Activated B cell treated with CpG ODN at 0.5 μM for 24 hours (primary cell): ENCODE measurements around the gene SYT3. TPM values are rescaled to one million over a fixed set of nuclear protein-coding genes. Genes with fewer than 3 reads are reported as not detected.

Source experiments
- ATAC-seq: fragments of 200-7000 bp; cut with Tn5 transposase; one replicate; pipeline ENCODE4 v1.10.0; 2021; ENCODE audit warnings: low read depth, mild to moderate bottlenecking, moderate library complexity
- CTCF ChIA-PET: fragments of 350-600 bp; sonication (Branson Sonifier 250); formaldehyde crosslinking; loops from one replicate; lab custom pipeline; 2021; ENCODE audit warnings: antibody characterized with exemption; lab: Charles Lee
- POLR2A ChIA-PET: fragments of 350-600 bp; sonication (Branson Sonifier 250); formaldehyde crosslinking; loops from one replicate; lab custom pipeline; 2021; ENCODE audit warnings: antibody characterized with exemption; lab: Charles Lee
- DNase-seq: peaks from one replicate; pipeline ENCODE4 v3.0.0; 2022
- H3K27ac Mint-ChIP-seq: one replicate; pipeline ENCODE4 v1.8.0; 2020; ENCODE audit warnings: mixed read lengths
- H3K27me3 Mint-ChIP-seq: one replicate; pipeline ENCODE4 v1.8.0; 2021; ENCODE audit warnings: mixed read lengths
- H3K36me3 Mint-ChIP-seq: one replicate; pipeline ENCODE4 v1.8.0; 2021; ENCODE audit warnings: low read depth, mixed read lengths
- H3K4me1 Mint-ChIP-seq: one replicate; pipeline ENCODE4 v1.8.0; 2021; ENCODE audit warnings: mixed read lengths
- H3K4me3 Mint-ChIP-seq: one replicate; pipeline ENCODE4 v1.8.0; 2020; ENCODE audit warnings: mild to moderate bottlenecking, mixed read lengths
- H3K9me3 Mint-ChIP-seq: one replicate; pipeline ENCODE4 v1.8.0; 2020; ENCODE audit warnings: mixed read lengths
- CTCF ChIP-seq: fragments of 200-600 bp; IDR thresholded peaks from one replicate; pipeline ENCODE4 v1.8.0; 2022; ENCODE audit warnings: antibody characterized with exemption, mild to moderate bottlenecking
- intact Hi-C: fragments of 100-400 bp; cut with micrococcal nuclease; formaldehyde crosslinking; loops from one replicate; pipeline ENCODE4 v1.15.1; 2024
- total RNA-seq: library from RNA; stranded (reverse); gene quantifications from 2 replicates; pipeline ENCODE4 v1.2.3, GENCODE V29; 2022

Gene SYT3
- total RNA-seq, 1 donor from 2014 or later = 0.60 TPM

GRCh38 chr19:50669302-50670101, 29.8 kb upstream of the SYT3 start:
- Mint-ChIP-seq H3K4me1 (peaks cover 4% of the 10 kb centered on the region), H3K27ac (no peak overlapping the region), H3K9me3 (no peaks in the 10 kb centered on the region), H3K36me3 (no peaks in the 10 kb centered on the region), H3K4me3 (no peak overlapping the region), H3K27me3 (peaks cover 44% of the 10 kb centered on the region)
- peak; percentile 34 for DNase-seq
- ChIA-PET CTCF (interaction anchor here (0.6 to 1.8 kb wide), 5 partner anchors 12 to 270 kb away, joined by 3 to 6 read pairs (median 3); no protein-coding TSS in a partner anchor), POLR2A (interaction anchor here (0.7 kb wide), 1 partner anchor 123 kb away, joined by 3 read pairs; no protein-coding TSS in a partner anchor)
- intact Hi-C loops = loop anchor here (1.0 kb wide), 2 partner anchors 114 to 253 kb away; no protein-coding TSS in a partner anchor
- peak; percentile 31 for ATAC-seq
- peak; percentile 73 for TF ChIP-seq CTCF

GRCh38 chr19:50668879-50669278, 29.2 kb upstream of the SYT3 start:
- no peak for TF ChIP-seq CTCF

GRCh38 chr19:50668416-50668815, 28.7 kb upstream of the SYT3 start:
- peaks cover 44% of the 10 kb centered on the region for H3K27me3 Mint-ChIP-seq
- ChIA-PET POLR2A (no interaction called here), CTCF (no interaction called here)
- H3K27ac Mint-ChIP-seq = no peak overlapping the region
- no peak for TF ChIP-seq CTCF
- intact Hi-C loops = no loop called here
- H3K4me1 Mint-ChIP-seq = peaks cover 4% of the 10 kb centered on the region
- H3K4me3 Mint-ChIP-seq = no peak overlapping the region
- ATAC-seq (no peak), DNase-seq (no peak)
- no peaks in the 10 kb centered on the region for H3K36me3 Mint-ChIP-seq
- no peaks in the 10 kb centered on the region for H3K9me3 Mint-ChIP-seq

More at GRCh38 chr19:50668879-50669278, 29.2 kb upstream of the SYT3 start:
- peaks cover 4% of the 10 kb centered on the region for H3K4me1 Mint-ChIP-seq
- peaks cover 46% of the 10 kb centered on the region for H3K27me3 Mint-ChIP-seq
- CTCF ChIA-PET = interaction anchor here (1.2 to 1.8 kb wide), 2 partner anchors 208 to 253 kb away, joined by 3 to 6 read pairs; no protein-coding TSS in a partner anchor
- intact Hi-C loops = loop anchor here (1.0 kb wide), 2 partner anchors 114 to 253 kb away; no protein-coding TSS in a partner anchor
- H3K4me3 Mint-ChIP-seq = no peak overlapping the region
- POLR2A ChIA-PET = no interaction called here
- ATAC-seq (no peak), DNase-seq (no peak)
- H3K9me3 Mint-ChIP-seq = no peaks in the 10 kb centered on the region
- no peak overlapping the region for H3K27ac Mint-ChIP-seq
- H3K36me3 Mint-ChIP-seq = no peaks in the 10 kb centered on the region

- Mint-ChIP-seq H3K4me3 (no peak overlapping the region), H3K4me1 (peaks cover 2% of the 10 kb centered on the region), H3K36me3 (no peaks in the 10 kb centered on the region), H3K9me3 (no peaks in the 10 kb centered on the region), H3K27ac (no peak overlapping the region), H3K27me3 (peaks cover 40% of the 10 kb centered on the region)
- intact Hi-C loops = no loop called here
- no peak for TF ChIP-seq CTCF
- DNase-seq (no peak), ATAC-seq (no peak)
- CTCF ChIA-PET = no interaction called here
- POLR2A ChIA-PET = no interaction called here
Observed at GRCh38 chr19:50667759-50668231, 28.1 kb upstream of the SYT3 start.

GRCh38 chr19:50667177-50667758, 27.6 kb upstream of the SYT3 start:
- no peak overlapping the region for H3K4me3 Mint-ChIP-seq
- H3K9me3 Mint-ChIP-seq = no peaks in the 10 kb centered on the region
- ChIA-PET CTCF (no interaction called here), POLR2A (no interaction called here)
- peaks cover 37% of the 10 kb centered on the region for H3K27me3 Mint-ChIP-seq
- intact Hi-C loops = no loop called here
- peaks cover 2% of the 10 kb centered on the region for H3K4me1 Mint-ChIP-seq
- no peak for TF ChIP-seq CTCF
- no peak for ATAC-seq
- H3K36me3 Mint-ChIP-seq = no peaks in the 10 kb centered on the region
- DNase-seq = no peak
- no peak overlapping the region for H3K27ac Mint-ChIP-seq
